HepG2 (cell line): Measurements from ENCODE around the gene ARL3. TPM values are rescaled to one million over a fixed set of nuclear protein-coding genes. Genes with fewer than 3 reads are reported as not detected.

Experiments
- AHR ChIP-seq: IDR thresholded peaks from 2 replicates; pipeline ENCODE4 v1.6.1; 2018; ENCODE audit warnings: missing genetic modification reagents, missing compliant biosample characterization
- ARID2 ChIP-seq: sonication (generic); formaldehyde crosslinking; IDR thresholded peaks from 2 replicates; pipeline ENCODE4 v1.8.1; 2022; ENCODE audit warnings: mild to moderate bottlenecking, missing genetic modification reagents, borderline replicate concordance
- CCDC6 ChIP-seq: sonication (generic); formaldehyde crosslinking; IDR thresholded peaks from 2 replicates; pipeline ENCODE4 v1.8.1; 2022; ENCODE audit warnings: mild to moderate bottlenecking, missing genetic modification reagents, moderate library complexity
- DPF2 ChIP-seq: sonication (generic); formaldehyde crosslinking; IDR thresholded peaks from 2 replicates; pipeline ENCODE4 v1.4.0; 2020; ENCODE audit warnings: mild to moderate bottlenecking, low read depth, missing genetic modification reagents, borderline replicate concordance
- ETV6 ChIP-seq: sonication (generic); formaldehyde crosslinking; conservative IDR thresholded peaks from 2 replicates; pipeline ENCODE4 v1.4.0; 2020; ENCODE audit warnings: missing genetic modification reagents
- FLYWCH1 ChIP-seq: sonication (generic); formaldehyde crosslinking; IDR thresholded peaks from 2 replicates; pipeline ENCODE4 v1.8.1; 2023; ENCODE audit warnings: mild to moderate bottlenecking, missing genetic modification reagents
- FOXK2 ChIP-seq: fragments of 450-650 bp; IDR thresholded peaks from 2 replicates; pipeline ENCODE4 v1.6.1; 2016
- FOXO1 ChIP-seq: sonication (generic); formaldehyde crosslinking; IDR thresholded peaks from 2 replicates; pipeline ENCODE4 v1.4.0; 2020; ENCODE audit warnings: missing genetic modification reagents
- KAT7 ChIP-seq: IDR thresholded peaks from 2 replicates; pipeline ENCODE4 v1.6.1; 2018; ENCODE audit warnings: borderline replicate concordance, missing compliant biosample characterization
- KDM2A ChIP-seq: sonication (generic); formaldehyde crosslinking; IDR thresholded peaks from 2 replicates; pipeline ENCODE4 v1.4.0; 2020; ENCODE audit warnings: low read depth, missing genetic modification reagents, borderline replicate concordance
- THYN1 ChIP-seq: sonication (generic); formaldehyde crosslinking; IDR thresholded peaks from 2 replicates; pipeline ENCODE4 v1.8.1; 2023; ENCODE audit warnings: low read depth, mild to moderate bottlenecking, moderate library complexity, missing genetic modification reagents, borderline replicate concordance
- WIZ ChIP-seq: sonication (generic); formaldehyde crosslinking; IDR thresholded peaks from 2 replicates; pipeline ENCODE4 v1.5.1; 2020; ENCODE audit warnings: mild to moderate bottlenecking, missing genetic modification reagents
- ZNF205 ChIP-seq: IDR thresholded peaks from 2 replicates; pipeline ENCODE4 v1.6.1; 2018; ENCODE audit warnings: missing biosample characterization, missing genetic modification reagents
- ZNF282 ChIP-seq: fragments of 450-650 bp; IDR thresholded peaks from 2 replicates; pipeline ENCODE4 v1.6.1; 2018; ENCODE audit not compliant: partially characterized antibody
- ZNF7 ChIP-seq: IDR thresholded peaks from 2 replicates; pipeline ENCODE4 v1.6.1; 2016; ENCODE audit warnings: missing biosample characterization, missing genetic modification reagents
- ZSCAN21 ChIP-seq: sonication (generic); formaldehyde crosslinking; IDR thresholded peaks from 2 replicates; pipeline ENCODE4 v1.8.0; 2022; ENCODE audit warnings: mild to moderate bottlenecking, missing genetic modification reagents, moderate library complexity, borderline replicate concordance
- polyA plus RNA-seq, 8 experiments: library from polyadenylated mRNA; depleted of rRNA in 3 of 8; stranded (reverse) in 7 of 8; unstranded in 1 of 8; fragments of >200 nt; fragmentation: Illumina TruSeq in 4 of 8; extraction: Trizol in 4 of 8; gene quantifications; 2 replicates each; pipeline versions ENCODE4 v1.2.1 to v1.2.3, GENCODE V29; 2011 to 2016; ENCODE audit warnings: low read depth in 4 of 8, missing spikeins in 1 of 8, mixed read lengths in 1 of 8; ENCODE audit not compliant: insufficient read depth in 1 of 8
- total RNA-seq, 5 experiments: library from RNA; depleted of rRNA; stranded (reverse); fragments of >200 nt; fragmentation: Illumina TruSeq; extraction: Trizol; gene quantifications; 2 replicates each; pipeline ENCODE4 v1.2.3, GENCODE V29; 2016; ENCODE audit warnings: low read depth in 1 of 5
- TF ChIP-seq, protein P1 (sequence below): sonication (generic); formaldehyde crosslinking; IDR thresholded peaks from 2 replicates; pipeline ENCODE4 v1.5.1; 2020; ENCODE audit warnings: mild to moderate bottlenecking, missing genetic modification reagents, moderate library complexity
- TF ChIP-seq, protein P2 (sequence below): IDR thresholded peaks from 2 replicates; pipeline ENCODE4 v1.6.1; 2016; ENCODE audit warnings: mild to moderate bottlenecking, missing biosample characterization, missing genetic modification reagents
- TF ChIP-seq, protein P3 (sequence below): sonication (generic); formaldehyde crosslinking; IDR thresholded peaks from 2 replicates; pipeline ENCODE4 v1.8.1; 2023; ENCODE audit warnings: mild to moderate bottlenecking, missing genetic modification reagents
- TF ChIP-seq, protein P4 (sequence below): sonication (generic); formaldehyde crosslinking; IDR thresholded peaks from 2 replicates; pipeline ENCODE4 v1.5.0; 2020; ENCODE audit warnings: mild to moderate bottlenecking, missing genetic modification reagents
- TF ChIP-seq, protein P5 (sequence below): sonication (generic); formaldehyde crosslinking; IDR thresholded peaks from 2 replicates; pipeline ENCODE4 v1.8.1; 2023; ENCODE audit warnings: mild to moderate bottlenecking, moderate library complexity, missing genetic modification reagents
- TF ChIP-seq, protein P6 (sequence below): sonication (generic); formaldehyde crosslinking; IDR thresholded peaks from 2 replicates; pipeline ENCODE4 v1.4.0; 2020; ENCODE audit warnings: missing genetic modification reagents
- TF ChIP-seq, protein P7 (sequence below): sonication (generic); formaldehyde crosslinking; IDR thresholded peaks from 2 replicates; pipeline ENCODE4 v1.4.0; 2020; ENCODE audit warnings: mild to moderate bottlenecking, missing genetic modification reagents
- TF ChIP-seq, protein P8 (sequence below), 2 experiments: fragments of 450-650 bp in 1 of 2; sonication (generic) in 1 of 2; formaldehyde crosslinking; IDR thresholded peaks; 2 replicates each; pipeline versions ENCODE4 v1.5.0 to v1.8.0; 2020 to 2022; ENCODE audit warnings: mild to moderate bottlenecking in 1 of 2, missing genetic modification reagents in 1 of 2

ARL3 gene
- total and polyA plus RNA-seq, 2 of the 13 experiments (the other 11 are each of a cell fraction or from before 2014, with no cell fraction given) = 5.2 to 6.6 TPM

DNA sequence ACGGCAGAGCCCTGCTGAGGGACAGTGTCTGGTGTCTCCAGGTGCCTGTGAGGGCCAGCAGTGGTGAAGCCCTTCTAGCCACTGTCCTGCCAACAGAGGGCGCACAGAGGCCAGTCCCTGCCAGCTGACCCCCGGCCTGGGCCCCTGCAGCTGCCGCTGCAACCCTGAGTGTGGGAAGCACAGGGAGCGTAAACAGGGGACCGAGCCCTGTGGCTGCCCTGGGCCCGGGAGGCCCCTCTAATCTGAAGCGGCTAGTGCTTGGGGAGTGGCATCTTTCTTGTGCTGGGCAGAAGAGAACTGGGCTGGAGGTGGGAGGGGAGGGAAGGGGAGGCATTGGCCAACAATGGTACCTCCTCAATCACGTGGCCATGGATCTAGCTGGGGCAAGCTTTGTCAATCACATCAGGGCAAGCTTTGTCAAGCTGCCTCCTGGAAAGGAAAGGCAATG lies 35.3 kb downstream of the ARL3 start (continued):
- TF ChIP-seq, protein P1, sequence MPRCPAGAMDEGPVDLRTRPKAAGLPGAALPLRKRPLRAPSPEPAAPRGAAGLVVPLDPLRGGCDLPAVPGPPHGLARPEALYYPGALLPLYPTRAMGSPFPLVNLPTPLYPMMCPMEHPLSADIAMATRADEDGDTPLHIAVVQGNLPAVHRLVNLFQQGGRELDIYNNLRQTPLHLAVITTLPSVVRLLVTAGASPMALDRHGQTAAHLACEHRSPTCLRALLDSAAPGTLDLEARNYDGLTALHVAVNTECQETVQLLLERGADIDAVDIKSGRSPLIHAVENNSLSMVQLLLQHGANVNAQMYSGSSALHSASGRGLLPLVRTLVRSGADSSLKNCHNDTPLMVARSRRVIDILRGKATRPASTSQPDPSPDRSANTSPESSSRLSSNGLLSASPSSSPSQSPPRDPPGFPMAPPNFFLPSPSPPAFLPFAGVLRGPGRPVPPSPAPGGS (CRISPR knock-in tag) = no peak
- TF ChIP-seq, protein P2, sequence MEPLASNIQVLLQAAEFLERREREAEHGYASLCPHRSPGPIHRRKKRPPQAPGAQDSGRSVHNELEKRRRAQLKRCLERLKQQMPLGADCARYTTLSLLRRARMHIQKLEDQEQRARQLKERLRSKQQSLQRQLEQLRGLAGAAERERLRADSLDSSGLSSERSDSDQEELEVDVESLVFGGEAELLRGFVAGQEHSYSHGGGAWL (CRISPR knock-in tag) = no peak
- TF ChIP-seq, protein P3, sequence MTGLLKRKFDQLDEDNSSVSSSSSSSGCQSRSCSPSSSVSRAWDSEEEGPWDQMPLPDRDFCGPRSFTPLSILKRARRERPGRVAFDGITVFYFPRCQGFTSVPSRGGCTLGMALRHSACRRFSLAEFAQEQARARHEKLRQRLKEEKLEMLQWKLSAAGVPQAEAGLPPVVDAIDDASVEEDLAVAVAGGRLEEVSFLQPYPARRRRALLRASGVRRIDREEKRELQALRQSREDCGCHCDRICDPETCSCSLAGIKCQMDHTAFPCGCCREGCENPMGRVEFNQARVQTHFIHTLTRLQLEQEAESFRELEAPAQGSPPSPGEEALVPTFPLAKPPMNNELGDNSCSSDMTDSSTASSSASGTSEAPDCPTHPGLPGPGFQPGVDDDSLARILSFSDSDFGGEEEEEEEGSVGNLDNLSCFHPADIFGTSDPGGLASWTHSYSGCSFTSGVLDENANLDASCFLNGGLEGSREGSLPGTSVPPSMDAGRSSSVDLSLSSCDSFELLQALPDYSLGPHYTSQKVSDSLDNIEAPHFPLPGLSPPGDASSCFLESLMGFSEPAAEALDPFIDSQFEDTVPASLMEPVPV (CRISPR knock-in tag) = no peak
- TF ChIP-seq, protein P4, sequence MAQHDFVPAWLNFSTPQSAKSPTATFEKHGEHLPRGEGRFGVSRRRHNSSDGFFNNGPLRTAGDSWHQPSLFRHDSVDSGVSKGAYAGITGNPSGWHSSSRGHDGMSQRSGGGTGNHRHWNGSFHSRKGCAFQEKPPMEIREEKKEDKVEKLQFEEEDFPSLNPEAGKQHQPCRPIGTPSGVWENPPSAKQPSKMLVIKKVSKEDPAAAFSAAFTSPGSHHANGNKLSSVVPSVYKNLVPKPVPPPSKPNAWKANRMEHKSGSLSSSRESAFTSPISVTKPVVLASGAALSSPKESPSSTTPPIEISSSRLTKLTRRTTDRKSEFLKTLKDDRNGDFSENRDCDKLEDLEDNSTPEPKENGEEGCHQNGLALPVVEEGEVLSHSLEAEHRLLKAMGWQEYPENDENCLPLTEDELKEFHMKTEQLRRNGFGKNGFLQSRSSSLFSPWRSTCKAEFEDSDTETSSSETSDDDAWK (CRISPR knock-in tag) = no peak
- TF ChIP-seq KAT7 (peak; percentile 61; the same call in 1 of the 2 replicates), CCDC6 (peak; percentile 47; the same call in 1 of the 2 replicates), ZSCAN21 (peak; percentile 50; the same call in 1 of the 2 replicates), FOXO1 (CRISPR knock-in tag) (peak; percentile 59), THYN1 (CRISPR knock-in tag) (no peak), KDM2A (CRISPR knock-in tag) (peak; percentile 43; the same call in 1 of the 2 replicates), ZNF205 (CRISPR knock-in tag) (no peak), FOXK2 (no peak), ZNF7 (CRISPR knock-in tag) (no peak), ARID2 (CRISPR knock-in tag) (no peak), FLYWCH1 (no peak), WIZ (CRISPR knock-in tag) (no peak), AHR (no peak), DPF2 (CRISPR knock-in tag) (no peak), ETV6 (no peak), ZNF282 (no peak)
- TF ChIP-seq, protein P5, sequence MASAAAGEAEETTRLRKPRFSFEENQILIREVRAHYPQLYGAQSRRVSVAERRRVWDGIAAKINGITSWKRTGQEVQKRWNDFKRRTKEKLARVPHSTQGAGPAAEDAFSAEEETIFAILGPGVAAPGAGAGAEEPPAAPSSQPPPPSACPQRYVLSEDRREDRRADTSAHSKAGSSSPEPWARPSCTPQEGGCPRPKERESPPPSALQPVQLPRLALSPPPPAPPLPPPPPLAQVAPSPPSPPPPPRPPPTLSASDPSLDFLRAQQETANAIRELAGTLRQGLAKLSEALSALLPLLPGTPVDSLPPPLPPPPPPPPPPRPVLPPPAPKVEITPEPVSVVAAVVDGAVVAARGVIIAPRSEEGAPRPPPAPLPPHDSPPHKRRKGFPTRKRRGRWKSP (CRISPR knock-in tag) = no peak
- TF ChIP-seq, protein P6, sequence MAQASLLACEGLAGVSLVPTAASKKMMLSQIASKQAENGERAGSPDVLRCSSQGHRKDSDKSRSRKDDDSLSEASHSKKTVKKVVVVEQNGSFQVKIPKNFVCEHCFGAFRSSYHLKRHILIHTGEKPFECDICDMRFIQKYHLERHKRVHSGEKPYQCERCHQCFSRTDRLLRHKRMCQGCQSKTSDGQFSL = no peak
- TF ChIP-seq, protein P7, sequence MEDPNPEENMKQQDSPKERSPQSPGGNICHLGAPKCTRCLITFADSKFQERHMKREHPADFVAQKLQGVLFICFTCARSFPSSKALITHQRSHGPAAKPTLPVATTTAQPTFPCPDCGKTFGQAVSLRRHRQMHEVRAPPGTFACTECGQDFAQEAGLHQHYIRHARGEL = no peak
- TF ChIP-seq, protein P8, sequence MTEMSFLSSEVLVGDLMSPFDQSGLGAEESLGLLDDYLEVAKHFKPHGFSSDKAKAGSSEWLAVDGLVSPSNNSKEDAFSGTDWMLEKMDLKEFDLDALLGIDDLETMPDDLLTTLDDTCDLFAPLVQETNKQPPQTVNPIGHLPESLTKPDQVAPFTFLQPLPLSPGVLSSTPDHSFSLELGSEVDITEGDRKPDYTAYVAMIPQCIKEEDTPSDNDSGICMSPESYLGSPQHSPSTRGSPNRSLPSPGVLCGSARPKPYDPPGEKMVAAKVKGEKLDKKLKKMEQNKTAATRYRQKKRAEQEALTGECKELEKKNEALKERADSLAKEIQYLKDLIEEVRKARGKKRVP (CRISPR knock-in tag; IDR thresholded peaks at IDR 0.05) = no peak; a peak in 1 of 4 replicates
